ENCODE measurements around the gene TEPSIN.

Gene TEPSIN

GRCh38 chr17:81181811-81182185 is 57.1 kb downstream of the TEPSIN start:
- no peak for DNase-seq

GRCh38 chr17:81180836-81181810 is 57.7 kb downstream of the TEPSIN start:
- DNase-seq = no peak

- no peak for DNase-seq
Observed at GRCh38 chr17:81179861-81180260, 59.0 kb downstream of the TEPSIN start.

GRCh38 chr17:81179220-81179619 is 59.6 kb downstream of the TEPSIN start:
- DNase-seq = no peak
